UCSD-AML1 (cell line): ENCODE results near the gene KRT7.
"Not testable (repeated sequence)": the region's sequence is repeated elsewhere in the genome, so short reads cannot be mapped to it uniquely, and the experiment has no call there.

Experiments
- DNase-seq: peaks from one replicate; lab custom pipeline; 2025; ENCODE audit not compliant: unreplicated experiment; lab: John Stamatoyannopoulos, UW

The KRT7 gene

DNA sequence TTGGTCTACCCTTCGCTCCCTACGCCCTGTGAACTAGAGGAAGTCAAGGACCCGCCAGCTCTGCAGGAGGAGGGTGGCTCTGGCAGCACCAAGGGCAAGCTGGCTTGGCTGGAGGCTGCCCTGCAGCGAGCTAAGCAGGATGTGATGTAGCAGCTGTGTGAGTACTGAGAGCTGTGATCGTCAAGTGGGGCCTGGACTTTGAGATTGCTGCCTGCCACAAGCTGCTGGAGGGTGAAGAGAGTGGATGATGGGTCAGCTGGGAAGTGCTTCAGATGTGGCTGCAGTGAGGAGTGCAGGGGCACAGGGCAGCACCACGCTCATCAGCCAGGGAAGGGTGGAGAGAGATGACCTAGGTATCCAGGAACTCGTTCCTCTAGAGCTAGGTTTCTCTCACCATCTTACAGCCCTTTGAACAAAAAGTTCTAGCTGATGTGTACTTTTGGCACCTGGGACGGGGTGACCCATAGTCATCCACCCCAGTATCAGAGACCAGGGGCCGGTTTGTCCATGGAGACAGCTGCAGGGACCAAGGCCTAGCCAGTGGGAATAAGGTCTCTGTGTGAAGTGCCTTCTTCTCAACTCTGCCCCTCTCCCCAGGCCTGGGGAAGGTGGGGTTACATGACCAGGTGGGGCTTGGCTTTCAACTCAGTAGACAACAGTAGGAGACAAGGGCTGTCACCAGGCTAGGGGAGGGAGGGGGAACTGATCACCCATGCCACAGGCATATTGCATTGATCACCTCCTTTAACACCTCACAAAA is 44.6 kb downstream of the KRT7 start:
- DNase-seq = peak; percentile 47

DNA sequence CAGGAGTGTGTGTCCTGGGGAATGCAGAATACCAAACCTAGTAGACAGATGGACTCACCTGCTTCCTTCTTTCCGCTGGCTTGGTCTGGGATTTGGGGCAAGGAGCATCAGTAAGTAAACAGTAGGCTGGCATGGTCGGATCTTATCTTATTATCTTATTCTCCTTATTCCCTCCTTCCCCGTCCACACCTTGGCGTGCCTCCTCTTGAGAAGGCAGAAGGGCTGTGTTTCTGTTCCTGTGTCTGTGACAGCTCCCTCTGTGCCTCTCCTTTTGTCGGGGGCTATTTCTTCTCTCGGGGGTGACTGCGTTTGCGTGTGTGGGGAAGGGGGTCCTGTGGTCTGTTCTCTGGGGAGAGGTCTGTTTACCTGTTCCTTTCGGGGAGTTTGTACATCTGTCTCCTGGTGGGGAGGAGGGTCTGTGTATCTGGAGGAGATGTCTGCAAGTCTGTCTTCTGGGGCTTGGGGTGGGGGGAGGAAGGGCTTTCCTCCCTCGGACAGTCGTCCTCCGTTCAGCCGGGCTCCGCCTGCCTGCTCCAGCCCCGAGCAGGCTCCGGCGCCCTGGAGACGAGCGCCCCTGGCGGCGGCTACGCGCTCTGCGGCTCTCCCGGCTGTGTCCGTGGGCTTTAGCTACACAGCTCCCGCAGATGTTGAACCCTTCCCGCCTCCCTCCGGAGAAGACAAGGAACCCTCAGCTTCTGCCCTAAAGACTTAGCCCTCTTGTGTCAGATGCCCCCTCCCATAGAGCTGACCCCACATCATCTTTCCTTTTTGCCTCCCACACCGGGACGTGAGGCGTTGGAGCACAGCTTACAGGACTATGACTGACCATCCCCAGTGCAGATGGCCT is 45.8 kb downstream of the KRT7 start:
- DNase-seq = peak; percentile 84

DNA sequence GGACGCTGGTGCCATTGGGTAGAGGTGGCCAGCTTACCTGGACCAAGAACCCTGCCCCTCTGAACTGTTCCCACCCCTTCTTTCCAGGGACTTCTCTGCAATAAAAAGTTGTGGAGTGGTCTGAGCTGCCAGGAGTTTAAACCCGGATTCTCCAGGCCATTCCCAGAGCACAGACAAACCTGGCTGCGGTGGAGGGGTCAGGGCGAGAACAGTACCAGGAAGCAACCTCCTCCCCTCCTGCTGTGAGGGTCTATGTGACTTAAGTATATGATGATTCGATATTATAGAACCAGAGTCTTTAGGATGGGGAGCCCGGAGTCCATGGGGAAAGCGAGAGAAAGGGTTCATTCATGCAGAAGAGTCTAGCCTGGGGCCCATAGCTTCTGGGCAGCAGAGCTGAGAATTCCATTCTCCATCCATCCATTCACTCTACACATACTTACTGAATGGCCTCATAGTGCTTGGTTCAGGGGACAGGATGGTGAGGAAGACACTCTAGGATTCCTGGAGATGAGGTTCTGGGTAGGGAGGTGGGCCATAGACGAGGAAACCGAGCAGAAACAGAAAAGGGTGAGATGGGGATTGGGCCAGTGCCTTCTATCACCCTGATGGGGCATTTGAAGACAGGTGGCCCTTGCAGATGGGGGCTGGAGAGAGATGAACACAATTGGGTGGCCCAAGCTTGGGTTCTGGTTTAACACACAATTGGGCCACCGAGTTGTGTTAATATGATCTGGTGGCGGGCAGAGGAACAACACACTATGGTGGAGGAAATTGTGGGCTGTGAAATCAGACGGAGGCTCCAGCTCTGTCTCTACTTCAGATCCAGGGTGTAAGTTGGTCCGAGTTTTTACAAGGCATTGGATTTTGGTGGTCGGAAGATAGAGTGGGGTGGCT is 46.6 kb downstream of the KRT7 start:
- DNase-seq = no peak

DNA sequence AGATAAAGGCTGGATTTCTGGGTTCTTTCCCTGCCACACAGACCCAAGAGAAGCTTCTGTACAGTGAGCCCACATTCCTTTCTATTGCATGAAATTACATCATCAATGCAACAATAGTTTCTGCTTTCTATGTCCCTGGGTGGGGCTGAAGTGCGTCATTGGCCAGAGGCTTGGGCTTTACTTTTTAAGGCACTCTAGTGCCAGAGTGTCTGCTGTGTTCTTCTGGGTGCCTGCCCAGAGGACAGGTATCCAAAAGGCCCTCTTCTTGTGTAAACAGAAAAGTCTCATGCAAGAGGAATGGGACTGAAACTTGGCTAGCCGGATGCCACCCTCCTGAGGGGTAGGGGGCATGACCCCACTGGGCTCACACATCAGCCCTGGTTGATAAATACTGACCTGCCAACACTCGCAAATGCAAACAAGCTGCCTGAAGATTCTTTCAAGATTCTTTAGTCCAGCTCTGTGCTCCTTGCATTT is 47.3 kb downstream of the KRT7 start:
- DNase-seq = peak; percentile 55

DNA sequence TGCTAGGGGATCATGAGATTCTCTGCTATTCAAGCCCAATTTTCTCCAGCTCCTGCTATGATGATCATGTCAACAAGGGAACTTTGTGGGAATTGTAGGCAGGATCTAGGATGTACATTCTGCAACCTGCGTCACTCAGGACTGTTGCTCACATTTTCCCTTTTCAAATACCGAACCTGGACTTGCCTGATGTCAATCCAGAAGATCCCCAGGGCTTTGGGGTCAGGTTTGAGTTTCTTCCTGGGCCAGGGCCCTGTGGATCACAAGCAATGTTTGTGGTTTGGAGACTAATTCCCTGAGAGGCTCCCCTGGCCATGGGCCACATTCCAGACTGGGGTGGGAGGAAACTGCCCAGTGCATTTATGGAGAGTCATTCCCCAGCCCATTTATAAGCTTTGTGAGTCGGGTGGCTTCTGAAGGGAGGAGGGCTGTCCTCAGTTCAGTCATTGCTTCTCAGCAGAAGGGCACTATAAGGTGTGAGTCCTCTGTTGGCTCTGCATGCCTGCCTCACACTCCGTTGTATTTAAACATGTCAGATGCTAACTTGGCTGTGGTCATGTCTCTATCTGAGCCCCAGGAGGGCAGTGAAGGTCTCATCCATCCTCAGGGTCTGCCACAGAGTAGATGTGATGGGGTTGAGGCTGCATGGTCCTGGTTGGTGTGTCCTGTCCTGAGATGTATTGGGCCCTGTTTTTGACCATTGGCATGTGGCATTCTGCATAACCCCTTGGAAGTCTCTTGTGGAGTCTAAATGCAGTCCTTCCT is 47.9 kb downstream of the KRT7 start:
- DNase-seq = no peak

DNA sequence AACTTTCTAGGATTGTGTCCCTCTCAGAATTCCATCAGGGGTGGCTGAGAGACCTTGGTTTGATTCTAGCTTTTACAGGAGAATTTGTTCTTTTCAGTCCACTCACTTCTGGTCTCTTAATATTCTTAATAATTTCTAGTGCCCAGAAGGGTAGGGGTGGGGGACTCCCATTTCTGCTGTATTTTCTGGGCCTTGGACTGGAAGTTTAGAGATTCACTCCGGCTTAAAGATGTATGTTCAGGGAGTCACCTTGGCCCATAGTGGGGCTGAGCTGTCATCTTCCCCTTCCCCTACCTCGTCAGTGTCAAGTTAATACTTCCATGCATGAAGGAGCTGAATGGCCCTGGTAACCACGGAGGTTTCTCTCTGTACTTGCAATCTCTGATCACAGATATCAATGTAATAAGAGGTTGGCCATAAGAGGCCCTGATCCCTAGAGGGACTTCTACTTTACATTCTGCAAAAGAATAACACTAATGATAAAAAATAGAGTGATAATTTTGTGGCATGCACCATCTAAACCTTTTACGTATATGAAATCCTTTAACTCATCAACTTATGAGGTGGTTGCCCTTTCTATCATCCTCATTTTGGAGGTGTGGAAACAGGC is 51.6 kb downstream of the KRT7 start:
- DNase-seq = no peak

DNA sequence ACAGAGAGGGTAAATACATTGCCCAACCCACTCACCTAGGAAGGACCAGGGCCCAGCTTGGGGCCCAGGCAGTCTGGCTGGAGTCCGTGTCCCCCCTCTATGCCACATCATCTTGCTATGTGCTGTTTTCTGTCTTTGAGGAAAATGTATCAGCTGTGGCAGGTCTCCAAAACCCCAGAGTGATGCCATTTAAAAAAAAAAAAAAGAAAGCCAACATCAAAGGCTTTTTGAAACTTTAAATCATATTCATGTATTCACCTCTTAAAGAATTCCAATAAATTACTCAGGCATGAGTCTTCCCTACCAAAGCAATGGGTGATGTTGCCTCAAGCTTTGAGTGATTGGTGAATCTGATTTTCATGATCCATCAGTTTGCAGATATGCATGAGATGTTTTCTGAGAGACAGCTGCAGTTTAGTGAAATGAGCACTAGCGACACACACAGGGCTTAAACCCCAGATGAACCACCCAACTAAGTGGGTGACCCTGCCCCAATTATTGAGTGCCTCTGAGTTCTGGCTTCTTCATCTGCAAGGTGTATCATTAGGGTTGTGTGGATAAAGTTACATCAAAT is 52.2 kb downstream of the KRT7 start:
- no peak for DNase-seq

DNA sequence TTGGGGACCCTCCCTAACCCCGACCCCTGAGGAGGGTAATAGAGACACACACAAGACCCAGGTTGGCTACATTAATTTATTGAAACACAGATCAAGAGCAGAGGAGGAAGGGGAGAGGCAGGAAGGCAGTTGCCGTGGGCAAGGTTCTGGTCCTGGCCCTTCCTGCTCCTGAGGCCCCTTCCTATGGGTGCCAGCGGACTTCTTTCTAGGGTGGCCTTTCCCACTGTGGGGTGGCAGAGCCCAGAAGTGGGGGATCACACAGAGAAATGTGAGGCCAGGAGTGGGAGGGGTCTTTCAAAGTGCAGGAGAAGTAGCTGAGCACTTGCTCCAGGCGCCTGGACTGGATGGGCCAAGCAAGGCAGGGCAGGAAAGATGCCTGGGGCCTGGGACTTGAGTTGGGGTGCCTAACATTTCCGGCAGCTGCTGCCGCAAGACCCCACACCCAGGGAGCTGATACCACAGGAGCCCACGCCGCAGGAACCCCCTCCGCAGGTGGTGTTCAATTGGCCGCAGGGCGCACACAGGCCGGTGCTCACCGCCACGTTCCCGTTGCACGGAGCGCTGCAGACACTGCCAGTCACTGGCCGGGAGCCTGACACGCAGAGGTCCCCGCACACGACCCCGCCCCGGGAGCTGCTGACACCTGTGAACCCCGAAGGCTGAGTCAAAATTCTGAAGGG is 52.9 kb downstream of the KRT7 start:
- DNase-seq = no peak

DNA sequence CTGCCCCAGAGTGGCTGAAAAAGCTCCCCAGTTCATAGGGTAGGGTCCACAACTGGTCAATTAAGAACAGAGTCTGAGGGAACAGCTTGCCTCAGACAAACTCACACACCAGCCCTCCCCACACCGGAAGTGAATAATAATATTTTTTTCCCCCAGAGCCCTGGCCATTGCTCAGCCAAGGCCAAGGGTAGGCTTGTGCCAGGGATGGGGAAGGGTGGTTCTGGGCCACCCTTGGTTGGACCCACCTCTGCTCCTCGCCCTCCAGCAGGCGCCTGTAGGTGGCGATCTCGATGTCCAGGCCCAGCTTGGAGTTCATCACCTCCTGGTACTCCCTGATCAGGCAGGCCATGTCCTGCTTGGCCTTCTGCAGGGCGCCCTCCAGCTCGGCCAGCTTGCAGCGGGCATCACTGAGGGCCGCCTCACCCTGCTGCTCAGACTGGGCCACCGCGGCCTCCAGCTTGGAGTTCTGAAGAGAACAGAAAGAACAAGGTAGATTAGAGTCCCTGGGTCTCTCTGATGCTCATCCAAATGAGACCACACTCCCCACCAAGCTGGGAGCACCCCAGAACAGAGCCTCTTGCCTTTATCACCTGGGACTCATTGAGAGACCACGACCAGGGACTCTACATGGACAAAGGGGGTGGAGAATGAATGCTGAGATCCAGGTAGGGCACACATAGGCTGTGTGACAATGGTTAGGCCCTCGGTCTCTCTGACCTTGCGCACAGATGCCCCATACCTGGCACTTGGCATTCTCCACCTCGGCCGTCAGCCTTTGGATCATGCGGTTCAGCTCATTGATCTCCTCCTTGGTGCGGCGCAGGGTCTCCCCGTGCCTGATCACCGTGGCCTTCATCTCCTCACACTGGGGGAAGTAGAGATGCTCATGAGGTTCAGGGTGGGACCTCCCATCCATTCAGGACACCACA is 54.1 kb downstream of the KRT7 start:
- DNase-seq = not testable (repeated sequence)

DNA sequence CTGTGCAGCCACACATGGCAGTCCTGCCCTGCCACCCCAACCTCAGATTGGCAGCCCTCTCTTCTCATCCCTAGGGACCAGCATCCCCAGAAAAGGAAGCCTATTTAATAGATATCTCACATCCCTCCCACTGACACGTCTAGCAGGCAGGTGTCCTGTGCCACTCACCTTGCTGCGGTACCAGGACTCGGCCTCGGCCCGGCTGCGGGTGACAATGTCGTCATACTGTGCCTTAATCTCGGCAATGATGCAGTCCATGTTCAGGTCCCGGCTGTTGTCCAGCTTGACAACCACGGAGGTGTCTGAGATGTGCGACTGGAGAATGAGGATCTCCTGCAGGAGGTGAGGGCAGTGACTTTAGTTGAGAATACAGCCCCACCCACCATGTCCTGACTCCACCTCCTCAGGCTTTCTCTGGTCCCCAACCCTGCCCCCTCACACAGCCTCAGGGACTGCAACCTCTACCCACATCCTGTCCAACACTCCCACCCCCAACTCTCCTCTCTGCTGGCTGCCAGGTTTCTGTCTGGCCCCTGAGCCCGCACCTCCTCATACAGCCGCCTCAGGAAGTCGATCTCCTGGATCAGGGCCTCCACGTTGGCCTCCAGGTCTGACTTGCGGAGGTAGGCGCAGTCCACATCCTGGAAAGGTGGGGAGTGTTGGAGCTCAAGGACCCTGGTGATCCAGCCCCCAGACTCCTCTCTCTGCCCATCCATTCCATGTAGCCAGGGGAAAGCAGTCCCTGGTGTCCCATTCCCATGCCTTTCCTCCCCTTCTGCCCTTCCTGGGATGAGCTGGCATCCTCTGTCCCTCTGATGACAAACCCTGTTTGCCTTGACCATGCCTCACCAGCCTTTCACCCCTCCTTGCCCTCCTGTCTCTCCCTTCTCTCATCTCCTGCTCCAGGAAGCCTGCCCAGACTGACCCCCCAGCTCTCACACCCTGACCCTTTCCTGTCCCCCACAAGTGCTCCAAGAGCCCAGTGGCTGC is 55.1 kb downstream of the KRT7 start:
- DNase-seq = peak; percentile 68

DNA sequence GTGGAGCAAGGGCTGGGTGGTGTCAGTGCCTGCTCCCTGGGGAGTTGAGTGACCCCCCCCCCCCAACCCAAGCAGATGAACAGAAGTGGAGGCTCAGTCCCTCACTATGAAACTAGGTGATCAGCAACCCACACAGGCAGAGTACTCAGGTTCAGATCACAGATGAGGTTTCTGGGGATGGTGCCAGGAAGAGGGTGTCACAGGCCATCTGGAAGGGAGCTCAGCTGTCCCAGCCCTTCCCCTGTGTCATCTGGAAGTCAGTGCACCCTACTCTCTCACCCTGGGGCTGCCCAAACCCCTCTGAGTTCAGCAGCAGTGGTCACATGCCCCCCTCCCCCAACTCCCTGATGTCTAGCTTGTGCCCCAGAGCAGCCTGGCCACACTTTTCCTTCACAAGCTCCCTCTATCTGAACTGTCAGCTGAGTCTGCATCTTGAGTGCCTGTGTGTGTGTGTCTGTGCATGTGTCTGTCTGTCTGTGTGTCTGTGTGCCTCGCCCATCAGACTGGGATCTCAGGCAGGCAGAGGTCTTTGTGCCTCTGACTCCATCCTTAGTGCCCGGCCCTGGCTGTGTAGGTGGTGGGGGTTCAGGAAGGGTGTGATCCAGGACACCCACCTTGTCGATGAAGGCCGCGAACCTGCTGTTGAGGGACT is 57.6 kb downstream of the KRT7 start:
- DNase-seq = not testable (repeated sequence)

DNA sequence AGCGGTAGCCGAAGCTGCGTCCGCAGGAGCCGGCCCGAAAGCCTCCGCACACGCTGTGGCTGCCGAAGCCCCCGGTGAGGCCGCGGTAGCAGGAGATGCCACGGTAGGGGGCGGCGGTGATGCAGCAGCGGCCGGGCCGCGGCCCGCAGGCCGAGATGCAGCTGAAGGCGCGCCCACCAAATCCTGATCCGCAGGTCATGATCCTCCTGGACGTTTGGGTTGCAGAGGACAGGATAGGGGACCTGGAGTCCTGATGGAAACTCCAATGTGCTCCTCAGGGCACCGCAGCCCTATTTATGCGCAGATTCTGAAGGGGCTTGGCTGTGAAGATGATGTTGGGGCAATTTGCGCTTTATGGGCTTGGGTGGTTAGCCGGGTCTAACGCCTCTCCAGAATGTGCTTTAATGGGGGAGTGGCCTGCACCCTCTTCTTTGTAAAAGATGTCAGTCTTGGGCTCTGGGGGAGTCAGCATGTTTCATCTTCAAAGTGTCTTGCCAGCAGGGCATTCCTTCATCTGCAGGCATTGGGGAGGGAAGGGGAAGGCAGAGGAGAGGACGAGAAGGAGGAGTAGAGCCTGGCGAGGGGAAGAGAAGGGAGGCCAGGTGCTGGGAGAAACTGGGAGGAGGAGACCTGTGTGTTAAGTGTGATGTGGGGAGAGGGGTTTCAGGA is 58.4 kb downstream of the KRT7 start, which contains the start of gene KRT81:
TSS of gene KRT81 (minus strand) at position 268 of the 669 bp plus-strand sequence. CDS start at position 199, 69 bp downstream.
- DNase-seq = no peak

DNA sequence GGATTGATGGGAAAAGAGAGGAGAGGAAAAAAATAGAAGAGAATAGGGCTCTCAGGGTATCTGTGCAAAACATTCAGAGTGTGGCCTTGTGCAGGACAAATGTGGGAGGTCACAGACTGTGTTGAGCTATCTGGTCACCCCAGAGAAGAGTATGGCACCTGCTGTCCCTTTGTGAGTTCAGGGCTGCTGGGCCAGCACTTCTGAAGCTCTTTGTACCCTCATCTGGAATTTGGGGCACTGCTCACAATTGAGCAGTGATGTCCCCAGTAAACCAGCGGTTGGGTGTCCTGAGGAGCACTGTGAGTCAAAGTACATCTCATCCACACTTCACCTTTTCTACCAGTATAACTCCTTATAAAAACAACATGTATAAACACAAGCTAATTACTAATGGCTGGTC is 60.9 kb downstream of the KRT7 start:
- no peak for DNase-seq

DNA sequence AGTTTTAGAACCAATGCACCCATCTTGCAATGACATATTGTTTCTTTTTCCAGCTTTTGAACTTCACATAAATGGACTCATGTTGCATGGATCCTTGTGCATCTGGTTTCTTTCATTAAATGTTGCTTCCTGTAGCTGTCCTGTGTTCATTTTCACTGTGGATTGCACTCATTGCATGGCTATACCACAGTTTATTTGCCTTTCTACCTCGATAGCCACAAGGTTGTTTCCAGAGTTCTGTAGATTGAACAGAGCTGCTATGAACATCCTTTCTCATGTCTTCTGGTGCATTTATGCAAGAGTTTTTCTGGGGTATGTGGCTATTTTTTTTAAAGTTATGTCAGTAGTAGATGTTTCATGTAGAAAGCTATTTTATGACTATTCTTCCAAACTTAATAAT is 61.8 kb downstream of the KRT7 start:
- DNase-seq = no peak

DNA sequence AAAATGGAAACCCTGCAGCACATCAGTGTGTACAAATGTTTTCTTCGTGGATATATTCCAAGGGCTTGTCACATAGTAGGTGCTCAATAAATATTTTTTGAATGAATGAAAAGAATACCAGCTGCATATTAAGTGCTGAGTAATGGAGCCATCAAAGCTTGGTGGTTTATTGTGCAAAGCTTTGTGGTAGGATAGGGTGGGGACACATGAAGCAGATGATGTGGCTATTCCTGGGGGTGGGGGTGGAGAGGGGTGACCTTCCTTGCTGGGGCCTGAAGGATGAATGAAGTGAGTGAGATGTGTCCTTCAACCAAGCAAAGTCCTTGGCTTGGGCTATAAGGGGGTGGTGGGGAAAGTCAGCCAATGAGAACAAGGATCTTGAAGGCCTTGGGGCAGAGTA is 62.6 kb downstream of the KRT7 start:
- DNase-seq = no peak
